ENCODE data around the gene AK8.

DNA sequence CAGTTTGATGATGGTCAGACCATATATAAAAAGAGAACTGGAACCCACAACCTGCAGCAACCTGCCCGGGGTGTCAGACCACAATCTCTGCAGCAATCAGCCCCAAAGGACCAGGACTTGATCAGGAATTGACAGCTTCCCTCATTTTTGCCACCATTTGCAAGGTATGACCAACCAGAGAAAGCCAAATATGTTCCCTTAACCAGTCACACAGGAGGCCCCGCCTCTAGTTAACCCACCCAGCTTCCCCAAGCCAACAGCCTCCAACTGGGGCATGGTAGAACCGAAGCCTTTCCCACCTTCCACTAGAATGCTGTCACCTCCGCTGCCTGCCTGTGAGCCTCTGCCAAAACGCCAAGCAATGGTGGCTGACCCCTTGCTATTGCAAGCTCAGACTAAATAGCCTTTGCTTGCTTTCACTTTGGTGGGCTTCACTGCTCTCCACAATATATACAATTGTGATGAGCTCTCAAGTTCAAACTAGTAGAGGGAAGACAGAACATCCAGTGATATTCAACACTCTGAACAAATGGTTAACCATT is 86.3 kb downstream of the AK8 start:
- TF ChIP-seq CTCF (IDR thresholded peaks at IDR 0.05) (no peak), POLR2AphosphoS5 (IDR thresholded peaks at IDR 0.05) (no peak), EP300 (IDR thresholded peaks at IDR 0.05) (no peak), POLR2A (IDR thresholded peaks at IDR 0.05) (no peak)
